ENCODE measurements around the gene RPL21.

Gene RPL21

GRCh38 chr13:27302643-27303262, 51.4 kb downstream of the RPL21 start:
- TF ChIP-seq CTCF (IDR thresholded peaks at IDR 0.05; ENCODE audit: insufficient read depth, low read depth, low read length, missing control alignments): no peak
- no peak for DNase-seq (ENCODE audit: low read depth)
- no peak overlapping the region for H3K4me3 ChIP-seq (ENCODE audit: low read depth, low read length)

- DNase-seq (ENCODE audit: low read depth): no peak
- H3K4me3 ChIP-seq (ENCODE audit: low read depth, low read length): no peak overlapping the region
- no peak for TF ChIP-seq CTCF (IDR thresholded peaks at IDR 0.05; ENCODE audit: insufficient read depth, low read depth, low read length, missing control alignments)
Observed at GRCh38 chr13:27304099-27304498, 52.7 kb downstream of the RPL21 start.

DNA sequence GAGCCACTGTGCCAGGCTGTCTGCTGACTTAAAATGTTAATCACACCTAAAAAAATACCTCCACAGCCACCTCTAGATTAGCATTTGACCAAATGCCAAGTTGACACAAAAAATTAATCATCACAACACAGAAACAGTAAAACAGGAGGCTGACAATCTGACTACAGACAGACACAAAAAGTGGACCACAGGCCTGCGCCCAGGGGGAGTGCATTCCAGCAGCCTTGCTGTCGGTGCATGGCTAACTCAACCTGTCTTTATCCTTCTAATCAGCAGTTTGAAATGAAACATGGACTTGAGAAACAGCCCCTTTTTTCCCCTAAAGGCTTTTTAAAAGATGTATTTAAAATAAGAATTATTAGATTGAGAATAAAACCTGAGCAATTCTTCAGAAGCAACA, 53.3 kb downstream of the RPL21 start:
- no peak for DNase-seq (ENCODE audit: low read depth)
- H3K4me3 ChIP-seq (ENCODE audit: low read depth, low read length): no peak overlapping the region
- no peak for TF ChIP-seq CTCF (IDR thresholded peaks at IDR 0.05; ENCODE audit: insufficient read depth, low read depth, low read length, missing control alignments)

All from GM12865 (cell line).